Measurements from ENCODE around the gene GRB10. TPM values are rescaled to one million over a fixed set of nuclear protein-coding genes. Genes with fewer than 3 reads are reported as not detected.
"Not testable (repeated sequence)": the region's sequence is repeated elsewhere in the genome, so short reads cannot be mapped to it uniquely, and the experiment has no call there.

The GRB10 gene
- total RNA-seq, 3 donors from 2014 or later, result 56.8 to 71.1 (median 61.2) TPM

DNA sequence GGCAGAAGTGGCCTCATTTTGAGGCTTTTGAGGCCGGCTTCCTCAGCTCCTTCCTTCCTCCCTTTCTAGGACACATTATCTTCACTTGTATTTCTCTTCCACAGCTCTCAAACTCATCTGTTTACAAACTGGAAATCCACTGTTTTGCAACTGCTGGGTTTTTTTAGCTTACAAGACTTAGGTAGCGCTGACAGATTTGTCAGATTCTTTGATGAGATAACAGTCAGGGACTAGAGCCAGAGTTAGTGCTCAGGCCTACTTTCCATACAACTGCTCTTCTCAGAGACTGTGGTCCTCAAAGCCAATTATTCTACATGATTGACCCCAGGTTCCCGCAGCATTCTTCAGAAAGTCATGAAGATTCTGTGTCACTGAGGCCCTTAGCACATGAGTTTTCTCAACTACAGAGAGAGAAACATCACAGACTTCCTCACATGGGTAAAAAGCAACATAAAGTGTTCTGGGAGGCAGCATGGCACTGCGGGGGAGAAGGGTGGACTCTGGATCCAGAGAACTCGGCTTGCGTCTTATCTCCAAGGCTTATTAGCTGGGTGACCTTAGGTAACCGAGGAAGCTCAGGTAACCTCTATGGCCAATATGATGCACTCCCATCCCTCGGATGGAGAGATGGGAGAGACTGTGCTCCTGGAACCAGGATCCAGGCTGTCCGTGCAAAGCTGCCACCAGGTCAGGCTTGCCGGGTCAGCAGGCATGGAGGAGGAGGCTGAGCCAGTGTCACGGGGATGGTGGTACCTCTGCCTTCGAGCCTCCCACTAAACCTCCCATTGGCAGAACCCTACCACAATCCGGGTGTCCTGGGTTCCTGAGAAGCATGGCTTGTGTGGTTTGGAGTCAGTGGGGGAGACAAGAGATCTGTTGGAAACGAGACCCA is 228.0 kb downstream of the GRB10 start:
- H3K27me3 ChIP-seq, result no peaks in the 10 kb centered on the region
- H3K36me3 ChIP-seq, result no peaks in the 10 kb centered on the region
- intact Hi-C loops (cut with DNase I; ENCODE audit: low total_unique reads), result no loop called here
- no peak for DNase-seq (ENCODE audit: low spot score in 2 of 2)
- H3K27ac ChIP-seq, result no peak overlapping the region
- H3K4me1 ChIP-seq, result no peaks in the 10 kb centered on the region
- no peak overlapping the region for H3K4me3 ChIP-seq
- H3K9me3 ChIP-seq, result no peaks in the 10 kb centered on the region
- no peak for TF ChIP-seq POLR2A (IDR thresholded peaks at IDR 0.05)
- TF ChIP-seq POLR2AphosphoS5 (IDR thresholded peaks at IDR 0.05), result no peak
- TF ChIP-seq, protein P1, sequence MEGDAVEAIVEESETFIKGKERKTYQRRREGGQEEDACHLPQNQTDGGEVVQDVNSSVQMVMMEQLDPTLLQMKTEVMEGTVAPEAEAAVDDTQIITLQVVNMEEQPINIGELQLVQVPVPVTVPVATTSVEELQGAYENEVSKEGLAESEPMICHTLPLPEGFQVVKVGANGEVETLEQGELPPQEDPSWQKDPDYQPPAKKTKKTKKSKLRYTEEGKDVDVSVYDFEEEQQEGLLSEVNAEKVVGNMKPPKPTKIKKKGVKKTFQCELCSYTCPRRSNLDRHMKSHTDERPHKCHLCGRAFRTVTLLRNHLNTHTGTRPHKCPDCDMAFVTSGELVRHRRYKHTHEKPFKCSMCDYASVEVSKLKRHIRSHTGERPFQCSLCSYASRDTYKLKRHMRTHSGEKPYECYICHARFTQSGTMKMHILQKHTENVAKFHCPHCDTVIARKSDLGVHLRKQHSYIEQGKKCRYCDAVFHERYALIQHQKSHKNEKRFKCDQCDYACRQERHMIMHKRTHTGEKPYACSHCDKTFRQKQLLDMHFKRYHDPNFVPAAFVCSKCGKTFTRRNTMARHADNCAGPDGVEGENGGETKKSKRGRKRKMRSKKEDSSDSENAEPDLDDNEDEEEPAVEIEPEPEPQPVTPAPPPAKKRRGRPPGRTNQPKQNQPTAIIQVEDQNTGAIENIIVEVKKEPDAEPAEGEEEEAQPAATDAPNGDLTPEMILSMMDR (IDR thresholded peaks at IDR 0.05), result no peak

DNA sequence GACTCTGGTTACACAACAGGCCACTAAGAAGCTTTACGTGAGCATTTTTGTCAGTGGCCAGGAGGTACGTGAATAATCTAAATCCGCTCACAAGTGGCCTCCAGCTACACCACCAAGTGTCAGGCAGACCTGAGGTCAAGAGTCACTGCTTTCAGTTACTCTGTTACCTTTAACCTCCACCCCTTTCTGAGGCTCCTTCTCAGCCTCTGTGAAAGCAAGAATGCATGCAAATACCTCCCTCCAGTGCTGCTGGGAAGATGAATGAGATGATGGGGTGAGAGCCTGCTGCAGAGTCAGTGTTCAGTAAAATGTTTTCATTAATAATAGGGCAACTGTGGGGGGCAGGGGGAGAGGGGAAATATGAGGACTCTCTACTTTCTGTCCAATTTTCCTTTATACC is 228.7 kb downstream of the GRB10 start:
- Histone ChIP-seq H3K4me1 (no peaks in the 10 kb centered on the region), H3K9me3 (no peaks in the 10 kb centered on the region), H3K27me3 (no peaks in the 10 kb centered on the region), H3K4me3 (no peak overlapping the region), H3K36me3 (no peaks in the 10 kb centered on the region), H3K27ac (no peak overlapping the region)
- DNase-seq (ENCODE audit: low spot score in 2 of 2), result no peak
- intact Hi-C loops (cut with DNase I; ENCODE audit: low total_unique reads), result no loop called here
- TF ChIP-seq POLR2AphosphoS5 (IDR thresholded peaks at IDR 0.05) (no peak), POLR2A (IDR thresholded peaks at IDR 0.05) (no peak)
- TF ChIP-seq, protein P1 (IDR thresholded peaks at IDR 0.05), result no peak

DNA sequence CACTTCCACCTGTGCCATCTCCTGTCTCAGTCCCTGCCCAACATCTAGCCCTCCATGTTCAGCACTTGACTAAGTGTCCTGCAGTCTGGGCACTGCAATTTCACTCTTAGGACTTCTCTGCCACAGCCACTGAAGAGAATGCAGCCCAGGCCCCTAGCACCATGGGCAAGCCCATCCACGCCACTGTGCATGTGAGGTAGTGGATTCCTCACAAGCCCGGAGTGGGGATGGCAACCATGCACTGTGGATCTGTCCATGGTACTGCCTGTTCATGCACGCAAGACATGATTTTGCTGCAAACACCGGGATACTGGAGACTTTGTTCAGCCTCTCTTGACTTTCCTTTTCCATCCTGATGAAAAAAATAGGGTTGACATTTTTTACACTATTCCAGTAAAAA is 229.8 kb downstream of the GRB10 start:
- no peaks in the 10 kb centered on the region for H3K4me1 ChIP-seq
- intact Hi-C loops (cut with DNase I; ENCODE audit: low total_unique reads), result no loop called here
- TF ChIP-seq POLR2AphosphoS5 (IDR thresholded peaks at IDR 0.05) (no peak), POLR2A (IDR thresholded peaks at IDR 0.05) (no peak)
- TF ChIP-seq, protein P1 (IDR thresholded peaks at IDR 0.05), result no peak

DNA sequence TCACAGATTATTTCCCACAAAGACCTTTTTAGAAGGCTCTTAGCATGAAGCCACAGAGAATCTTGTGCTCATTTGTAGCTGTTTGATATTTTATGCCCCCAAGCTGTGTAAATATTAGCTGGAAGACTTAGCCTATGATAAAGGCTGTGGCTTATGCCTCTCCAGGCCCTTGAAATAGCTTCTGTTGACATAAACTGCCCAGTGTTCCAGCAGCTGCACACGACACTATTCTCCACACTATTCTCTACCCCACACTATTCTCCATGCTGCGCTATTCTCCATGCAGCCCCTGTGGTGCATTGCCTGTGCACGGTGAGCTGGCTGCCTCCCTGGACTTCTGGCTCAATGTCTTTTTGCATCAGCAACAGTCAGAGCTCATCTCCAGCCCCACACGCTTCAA is 230.6 kb downstream of the GRB10 start:
- H3K9me3 ChIP-seq, result no peaks in the 10 kb centered on the region
- intact Hi-C loops (cut with DNase I; ENCODE audit: low total_unique reads), result no loop called here
- TF ChIP-seq POLR2A (IDR thresholded peaks at IDR 0.05) (no peak), POLR2AphosphoS5 (IDR thresholded peaks at IDR 0.05) (no peak)
- TF ChIP-seq, protein P1 (IDR thresholded peaks at IDR 0.05), result no peak
- H3K27me3 ChIP-seq, result no peaks in the 10 kb centered on the region
- no peak overlapping the region for H3K27ac ChIP-seq
- H3K4me3 ChIP-seq, result no peak overlapping the region
- DNase-seq (ENCODE audit: low spot score in 2 of 2), result no peak
- no peaks in the 10 kb centered on the region for H3K36me3 ChIP-seq
- no peaks in the 10 kb centered on the region for H3K4me1 ChIP-seq

More for the DNA sequence above, 229.8 kb downstream of the GRB10 start:
- DNase-seq (ENCODE audit: low spot score in 2 of 2), result no peak
- Histone ChIP-seq H3K9me3 (no peaks in the 10 kb centered on the region), H3K27ac (no peak overlapping the region), H3K4me3 (no peak overlapping the region), H3K36me3 (no peaks in the 10 kb centered on the region), H3K27me3 (no peaks in the 10 kb centered on the region)

DNA sequence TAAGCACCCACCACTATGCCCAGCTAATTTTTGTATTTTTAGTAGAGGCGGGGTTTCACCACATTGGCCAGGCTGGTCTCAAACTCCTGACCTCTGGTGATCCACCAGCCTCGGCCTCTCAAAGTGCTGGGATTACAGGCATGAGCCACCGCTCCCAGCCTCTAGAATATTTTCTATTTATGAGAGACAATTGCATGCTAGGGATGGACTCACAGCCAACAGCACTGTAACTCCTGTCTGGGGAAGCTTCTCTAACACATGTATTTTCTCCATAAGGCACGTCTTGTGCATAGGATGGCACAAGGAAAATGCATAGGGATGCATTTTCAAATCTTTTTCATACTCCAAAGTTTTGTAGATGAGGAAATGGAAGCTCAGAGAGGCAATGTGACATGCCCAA is 237.1 kb downstream of the GRB10 start:
- H3K4me1 ChIP-seq; DNase-seq (ENCODE audit: low spot score in 2 of 2); H3K27ac ChIP-seq: not testable (repeated sequence)

More for the DNA sequence above, 237.1 kb downstream of the GRB10 start:
- H3K9me3 ChIP-seq; H3K36me3 ChIP-seq; H3K4me3 ChIP-seq; intact Hi-C loops (cut with DNase I; ENCODE audit: low total_unique reads); H3K27me3 ChIP-seq: not testable (repeated sequence)

Data from breast epithelium (tissue), 4 donors.